GM12878 (cell line): ENCODE data around the gene LRRFIP2. TPM values are rescaled to one million over a fixed set of nuclear protein-coding genes. Genes with fewer than 3 reads are reported as not detected.

Source experiments
- ATAC-seq: fragments of 200-7000 bp; cut with Tn5 transposase; 3 replicates; pipeline ENCODE4 v1.9.1; 2020; ENCODE audit warnings: mild to moderate bottlenecking, moderate library complexity
- BruUV-seq: library from RNA; stranded (reverse); fragments of 400-500 nt; replicated peaks from 2 replicates; lab custom pipeline; 2021; lab: Mats Ljungman, UMichigan
- CTCF ChIA-PET: fragments of 300-600 bp; sonication (Branson Sonifier 250); formaldehyde crosslinking; extraction: SDS; loops from one replicate; lab custom pipeline; 2021; ENCODE audit warnings: inconsistent platforms; lab: Yijun Ruan, JAX
- POLR2A ChIA-PET: fragments of 350-600 bp; formaldehyde crosslinking; extraction: SDS; loops from one replicate; lab custom pipeline; 2021; ENCODE audit warnings: inconsistent platforms; lab: Charles Lee
- RAD21 ChIA-PET: fragments of 300-600 bp; sonication (Branson Sonifier 250); formaldehyde crosslinking; loops from one replicate; lab custom pipeline; 2023; ENCODE audit warnings: antibody characterized with exemption; ENCODE audit not compliant: unreplicated experiment; lab: Charles Lee
- SMC1A ChIA-PET: fragments of 300-600 bp; sonication (Branson Sonifier 250); formaldehyde crosslinking; loops from one replicate; lab custom pipeline; 2023; ENCODE audit not compliant: unreplicated experiment, uncharacterized antibody; lab: Charles Lee
- DNase-seq: peaks from one replicate; pipeline ENCODE4 v3.0.0-alpha.2; 2011; ENCODE audit warnings: low read depth, low spot score
- FAIRE-seq: peaks from 3 replicates; lab custom pipeline; 2011; peaks lifted over from hg19 to GRCh38; lab: Jason Lieb, UNC
- H2AFZ ChIP-seq: 2 replicates; pipeline ENCODE4 v1.6.0; 2011; ENCODE audit warnings: low read depth, low read length, control low read depth; ENCODE audit not compliant: control insufficient read depth
- H3K27ac ChIP-seq: 2 replicates; pipeline ENCODE4 v1.5.1; 2011; ENCODE audit warnings: control low read depth; ENCODE audit not compliant: control insufficient read depth, insufficient read depth
- H3K27me3 ChIP-seq, 2 experiments: replicated peaks in 1 of 2; 2 replicates each; pipeline versions ENCODE4 v1.6.0 to v1.6.1; 2011; ENCODE audit warnings: low read length in 1 of 2; ENCODE audit not compliant: control insufficient read depth in 2 of 2, insufficient read depth in 2 of 2
- H3K36me3 ChIP-seq, 2 experiments: 2 replicates each; pipeline ENCODE4 v1.5.1; 2011; ENCODE audit warnings: low read length in 1 of 2; ENCODE audit not compliant: control insufficient read depth in 2 of 2, insufficient read depth in 2 of 2
- H3K4me1 ChIP-seq: 2 replicates; pipeline ENCODE4 v1.6.1; 2011; ENCODE audit warnings: mild to moderate bottlenecking, low read length, moderate library complexity, mixed read lengths; ENCODE audit not compliant: control insufficient read depth, insufficient read depth
- H3K4me2 ChIP-seq: 2 replicates; pipeline ENCODE4 v1.6.0; 2011; ENCODE audit warnings: control low read depth; ENCODE audit not compliant: control insufficient read depth, insufficient read depth
- H3K4me3 ChIP-seq: fragments of 200-600 bp; sonication (generic); 2 replicates; pipeline ENCODE4 v1.5.1; 2016
- H3K79me2 ChIP-seq: 2 replicates; pipeline ENCODE4 v1.6.0; 2011; ENCODE audit warnings: low read length; ENCODE audit not compliant: control insufficient read depth, insufficient read depth
- H3K9ac ChIP-seq: 2 replicates; pipeline ENCODE4 v1.8.0; 2011; ENCODE audit warnings: low read length, control low read depth, mixed read lengths; ENCODE audit not compliant: control insufficient read depth, insufficient read depth
- H3K9me3 ChIP-seq: replicated peaks from 3 replicates; pipeline ENCODE4 v1.5.1; 2011; ENCODE audit warnings: mild to moderate bottlenecking, low read length; ENCODE audit not compliant: control insufficient read depth, insufficient read depth
- H4K20me1 ChIP-seq: 2 replicates; pipeline ENCODE4 v1.6.0; 2011; ENCODE audit not compliant: control insufficient read depth, insufficient read depth
- BCLAF1 ChIP-seq: fragments of 450-650 bp; IDR thresholded peaks from 2 replicates; pipeline ENCODE4 v1.6.1; 2017; ENCODE audit warnings: antibody characterized with exemption, mild to moderate bottlenecking, moderate library complexity
- CHD1 ChIP-seq: IDR thresholded peaks from 2 replicates; pipeline ENCODE4 v1.6.1; 2012; ENCODE audit warnings: low read depth, low read length, improper control_type of control experiment
- CHD4 ChIP-seq: fragments of 200-600 bp; sonication (generic); IDR thresholded peaks from 2 replicates; pipeline ENCODE4 v1.6.1; 2016; ENCODE audit warnings: mild to moderate bottlenecking
- DPF2 ChIP-seq: fragments of 450-650 bp; IDR thresholded peaks from 2 replicates; pipeline ENCODE4 v1.6.1; 2017; ENCODE audit warnings: mild to moderate bottlenecking
- FOXM1 ChIP-seq: IDR thresholded peaks from 2 replicates; pipeline ENCODE4 v1.6.1; 2012; ENCODE audit warnings: low read depth, mild to moderate bottlenecking, inconsistent platforms, low read length, moderate library complexity
- HDAC2 ChIP-seq: fragments of 200-600 bp; sonication (generic); IDR thresholded peaks from 2 replicates; pipeline ENCODE4 v1.6.1; 2017
- JUNB ChIP-seq: IDR thresholded peaks from 2 replicates; pipeline ENCODE4 v1.6.1; 2016; ENCODE audit warnings: antibody characterized with exemption, mild to moderate bottlenecking
- MXI1 ChIP-seq: fragments of 150-350 bp; IDR thresholded peaks from 2 replicates; pipeline ENCODE4 v1.6.1; 2011; ENCODE audit warnings: low read depth, mild to moderate bottlenecking, inconsistent platforms, low read length, improper control_type of control experiment
- MYB ChIP-seq: fragments of 150-350 bp; IDR thresholded peaks from 2 replicates; pipeline ENCODE4 v1.6.1; 2014; ENCODE audit warnings: mild to moderate bottlenecking, low read depth, low read length, borderline replicate concordance
- NFIC ChIP-seq: IDR thresholded peaks from 2 replicates; pipeline ENCODE4 v1.6.1; 2012; ENCODE audit warnings: low read depth, mild to moderate bottlenecking, inconsistent platforms, low read length, moderate library complexity
- PML ChIP-seq: IDR thresholded peaks from 2 replicates; pipeline ENCODE4 v1.6.1; 2012; ENCODE audit warnings: low read length, inconsistent platforms
- POLR2AphosphoS2 ChIP-seq: IDR thresholded peaks from 2 replicates; pipeline ENCODE4 v1.6.1; 2011; ENCODE audit warnings: low read depth, mild to moderate bottlenecking, low read length, improper control_type of control experiment, moderate library complexity
- RBBP5 ChIP-seq: fragments of 200-600 bp; sonication (generic); conservative IDR thresholded peaks from 2 replicates; pipeline ENCODE4 v1.6.1; 2016
- RFX5 ChIP-seq: IDR thresholded peaks from 2 replicates; pipeline ENCODE4 v1.6.1; 2011; ENCODE audit warnings: low read depth, low read length, improper control_type of control experiment
- RUNX3 ChIP-seq: IDR thresholded peaks from 2 replicates; pipeline ENCODE4 v1.6.1; 2012; ENCODE audit warnings: low read length, inconsistent platforms
- SP1 ChIP-seq: IDR thresholded peaks from one replicate; pipeline ENCODE4 v1.6.1; 2011; ENCODE audit warnings: low read depth, low read length
- TCF12 ChIP-seq: IDR thresholded peaks from 2 replicates; pipeline ENCODE4 v1.6.1; 2011; ENCODE audit warnings: low read depth, mild to moderate bottlenecking, low read length
- YBX1 ChIP-seq: fragments of 450-650 bp; IDR thresholded peaks from 2 replicates; pipeline ENCODE4 v1.6.1; 2016; ENCODE audit warnings: antibody characterized with exemption
- ZNF207 ChIP-seq: fragments of 450-650 bp; IDR thresholded peaks from 2 replicates; pipeline ENCODE4 v1.6.1; 2014; ENCODE audit warnings: antibody characterized with exemption, mild to moderate bottlenecking, borderline replicate concordance
- WGBS: methylation state at CpG from one replicate; pipeline ENCODE4 v1.1.6; 2016; ENCODE audit warnings: low lambda C conversion rate; ENCODE audit not compliant: insufficient replicate concordance, insufficient coverage; ENCODE audit errors: missing lambda C conversion rate; 5-methylcytosine and 5-hydroxymethylcytosine counted together
- in situ Hi-C: fragments of 300-500 bp; cut with MboI; formaldehyde crosslinking; loops from 9 replicates; pipeline ENCODE4 v1.14.3; 2018; ENCODE audit warnings: mixed read lengths
- intact Hi-C: fragments of 100-400 bp; cut with micrococcal nuclease; formaldehyde crosslinking; loops from one replicate; pipeline ENCODE4 v1.14.2; 2022; ENCODE audit not compliant: unreplicated experiment
- polyA plus RNA-seq, 11 experiments: library from polyadenylated mRNA; depleted of rRNA in 4 of 11; unstranded in 6 of 11; stranded (reverse) in 5 of 11; fragments of >200 nt; fragmentation: Nextera tagmentation in 4 of 11; fragmentation: Illumina TruSeq in 1 of 11; extraction: Ambion mirVana in 4 of 11; extraction: Trizol in 1 of 11; gene quantifications; 1 replicate in 1 of 11; 2 replicates in 10 of 11; pipeline versions ENCODE4 v1.2.1 to v1.2.3, GENCODE V29; 2011 to 2016; ENCODE audit warnings: inconsistent platforms in 2 of 11, missing spikeins in 2 of 11, low read depth in 1 of 11
- total RNA-seq, 4 experiments: library from RNA; depleted of rRNA in 3 of 4; stranded (reverse); fragments of >200 nt in 3 of 4; fragmentation: Illumina TruSeq in 1 of 4; extraction: Trizol in 1 of 4; gene quantifications; 2 replicates each; pipeline versions ENCODE4 v1.2.1 to v1.2.3, GENCODE V29; 2013 to 2021
- TF ChIP-seq, protein P1 (sequence below): IDR thresholded peaks from 2 replicates; pipeline ENCODE4 v1.6.1; 2012; ENCODE audit warnings: low read length, inconsistent platforms
- TF ChIP-seq, protein P2 (sequence below): IDR thresholded peaks from 2 replicates; pipeline ENCODE4 v1.6.1; 2011; ENCODE audit warnings: mild to moderate bottlenecking, low read depth, low read length, moderate library complexity; ENCODE audit not compliant: insufficient replicate concordance

Gene LRRFIP2
- total and polyA plus RNA-seq, 10 of the 15 experiments (the other 5 are each of a cell fraction or from before 2014, with no cell fraction given): 9.7 to 46.9 (median 38.1) TPM

- Histone ChIP-seq H3K4me3 (no peak overlapping the region), H2AFZ (no peak overlapping the region), H3K27ac (no peak overlapping the region), H3K27me3 (no peaks in the 10 kb centered on the region), H4K20me1 (no peaks in the 10 kb centered on the region), H3K9me3 (no peaks in the 10 kb centered on the region), H3K9ac (no peak overlapping the region), H3K4me1 (no peaks in the 10 kb centered on the region), H3K36me3 (no peaks in the 10 kb centered on the region; a peak in 1 of 4 replicates), H3K4me2 (no peak overlapping the region), H3K79me2 (no peaks in the 10 kb centered on the region)
- WGBS: 97% methylated on average over 2 of the region's 2 CpGs
- RAD21 ChIA-PET: interaction anchor here (0.7 to 1.8 kb wide), 2 partner anchors 17 to 26 kb away, joined by 3 read pairs; no protein-coding TSS in a partner anchor
- no TSS peak for BruUV-seq
- SMC1A ChIA-PET: interaction anchor here (0.5 to 2.4 kb wide), 6 partner anchors 10 to 21 kb away, joined by 3 to 6 read pairs (median 3); no protein-coding TSS in a partner anchor
- no peak for DNase-seq
- POLR2A ChIA-PET: interaction anchor here (0.7 kb wide), 1 partner anchor 121 kb away, joined by 5 read pairs; the partner anchor contains the start of gene MLH1
- no peak for FAIRE-seq
- no peak for ATAC-seq
- in situ Hi-C loops (no loop called here), intact Hi-C loops (no loop called here)
- CTCF ChIA-PET: interaction anchor here (0.6 to 0.8 kb wide), 3 partner anchors 14 to 862 kb away, joined by 3 to 4 read pairs (median 3); no protein-coding TSS in a partner anchor
- TF ChIP-seq PML (no peak), ZNF207 (no peak), DPF2 (no peak), SP1 (no peak), YBX1 (no peak), HDAC2 (no peak), BCLAF1 (no peak), FOXM1 (peak; percentile 4; the same call in 1 of the 2 replicates), RFX5 (no peak), MXI1 (no peak), MYB (no peak), RBBP5 (no peak), NFIC (peak; percentile 78), CHD4 (no peak), RUNX3 (peak; percentile 69; the same call in 1 of the 2 replicates), TCF12 (no peak), CHD1 (no peak), POLR2AphosphoS2 (no peak), JUNB (peak; percentile 54)
- TF ChIP-seq, protein P1, sequence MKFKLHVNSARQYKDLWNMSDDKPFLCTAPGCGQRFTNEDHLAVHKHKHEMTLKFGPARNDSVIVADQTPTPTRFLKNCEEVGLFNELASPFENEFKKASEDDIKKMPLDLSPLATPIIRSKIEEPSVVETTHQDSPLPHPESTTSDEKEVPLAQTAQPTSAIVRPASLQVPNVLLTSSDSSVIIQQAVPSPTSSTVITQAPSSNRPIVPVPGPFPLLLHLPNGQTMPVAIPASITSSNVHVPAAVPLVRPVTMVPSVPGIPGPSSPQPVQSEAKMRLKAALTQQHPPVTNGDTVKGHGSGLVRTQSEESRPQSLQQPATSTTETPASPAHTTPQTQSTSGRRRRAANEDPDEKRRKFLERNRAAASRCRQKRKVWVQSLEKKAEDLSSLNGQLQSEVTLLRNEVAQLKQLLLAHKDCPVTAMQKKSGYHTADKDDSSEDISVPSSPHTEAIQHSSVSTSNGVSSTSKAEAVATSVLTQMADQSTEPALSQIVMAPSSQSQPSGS: peak; percentile 29; the same call in 1 of the 2 replicates
- TF ChIP-seq, protein P2, sequence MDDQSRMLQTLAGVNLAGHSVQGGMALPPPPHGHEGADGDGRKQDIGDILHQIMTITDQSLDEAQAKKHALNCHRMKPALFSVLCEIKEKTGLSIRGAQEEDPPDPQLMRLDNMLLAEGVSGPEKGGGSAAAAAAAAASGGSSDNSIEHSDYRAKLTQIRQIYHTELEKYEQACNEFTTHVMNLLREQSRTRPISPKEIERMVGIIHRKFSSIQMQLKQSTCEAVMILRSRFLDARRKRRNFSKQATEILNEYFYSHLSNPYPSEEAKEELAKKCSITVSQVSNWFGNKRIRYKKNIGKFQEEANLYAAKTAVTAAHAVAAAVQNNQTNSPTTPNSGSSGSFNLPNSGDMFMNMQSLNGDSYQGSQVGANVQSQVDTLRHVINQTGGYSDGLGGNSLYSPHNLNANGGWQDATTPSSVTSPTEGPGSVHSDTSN: no peak
Measured at GRCh38 chr3:37114251-37115145, 59.9 kb downstream of the LRRFIP2 start.
